Measurements from ENCODE around the gene EVL.

The EVL gene

DNA sequence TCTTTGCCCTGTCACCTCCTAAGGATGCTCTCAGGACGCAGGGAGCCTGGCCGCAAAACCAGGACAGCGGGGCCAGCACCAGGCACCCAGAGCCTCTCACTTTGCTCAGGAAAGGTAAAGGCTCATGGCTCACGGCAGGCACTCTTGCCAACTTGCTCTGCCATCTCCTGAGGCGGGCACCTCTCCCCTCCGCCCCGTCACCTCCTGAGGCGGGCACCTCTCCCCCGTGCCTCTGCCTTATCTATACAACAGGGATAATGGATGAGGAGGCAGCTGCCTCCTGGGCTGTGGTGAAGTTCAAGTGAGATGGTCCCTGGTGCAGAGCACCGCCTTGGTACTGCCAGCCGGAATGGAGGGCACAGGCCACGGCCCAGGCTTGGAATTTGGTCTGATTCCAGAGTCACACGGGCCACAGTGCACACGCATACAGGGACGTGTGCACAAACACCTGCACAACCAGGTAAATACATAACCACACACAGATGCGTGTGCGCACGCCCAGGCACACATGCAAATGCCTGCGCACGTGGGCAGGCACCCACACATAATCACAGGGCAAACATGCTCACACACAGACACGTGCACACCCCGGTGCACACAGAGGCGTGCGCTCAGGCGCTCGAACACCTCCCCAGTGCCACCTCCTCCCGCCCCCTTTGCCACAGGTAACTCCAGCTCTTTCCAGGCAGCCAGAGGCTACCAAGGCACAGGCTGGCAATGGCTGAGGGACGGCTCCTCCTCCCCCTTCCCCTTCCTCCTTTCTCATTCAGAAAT, 82.7 kb downstream of the EVL start:
- no peak for DNase-seq (ENCODE audit: insufficient read length, low spot score)
- FAIRE-seq, result no peak
- TF ChIP-seq, protein P1, sequence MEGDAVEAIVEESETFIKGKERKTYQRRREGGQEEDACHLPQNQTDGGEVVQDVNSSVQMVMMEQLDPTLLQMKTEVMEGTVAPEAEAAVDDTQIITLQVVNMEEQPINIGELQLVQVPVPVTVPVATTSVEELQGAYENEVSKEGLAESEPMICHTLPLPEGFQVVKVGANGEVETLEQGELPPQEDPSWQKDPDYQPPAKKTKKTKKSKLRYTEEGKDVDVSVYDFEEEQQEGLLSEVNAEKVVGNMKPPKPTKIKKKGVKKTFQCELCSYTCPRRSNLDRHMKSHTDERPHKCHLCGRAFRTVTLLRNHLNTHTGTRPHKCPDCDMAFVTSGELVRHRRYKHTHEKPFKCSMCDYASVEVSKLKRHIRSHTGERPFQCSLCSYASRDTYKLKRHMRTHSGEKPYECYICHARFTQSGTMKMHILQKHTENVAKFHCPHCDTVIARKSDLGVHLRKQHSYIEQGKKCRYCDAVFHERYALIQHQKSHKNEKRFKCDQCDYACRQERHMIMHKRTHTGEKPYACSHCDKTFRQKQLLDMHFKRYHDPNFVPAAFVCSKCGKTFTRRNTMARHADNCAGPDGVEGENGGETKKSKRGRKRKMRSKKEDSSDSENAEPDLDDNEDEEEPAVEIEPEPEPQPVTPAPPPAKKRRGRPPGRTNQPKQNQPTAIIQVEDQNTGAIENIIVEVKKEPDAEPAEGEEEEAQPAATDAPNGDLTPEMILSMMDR (IDR thresholded peaks at IDR 0.05; ENCODE audit: insufficient read depth, missing control alignments), result no peak

DNA sequence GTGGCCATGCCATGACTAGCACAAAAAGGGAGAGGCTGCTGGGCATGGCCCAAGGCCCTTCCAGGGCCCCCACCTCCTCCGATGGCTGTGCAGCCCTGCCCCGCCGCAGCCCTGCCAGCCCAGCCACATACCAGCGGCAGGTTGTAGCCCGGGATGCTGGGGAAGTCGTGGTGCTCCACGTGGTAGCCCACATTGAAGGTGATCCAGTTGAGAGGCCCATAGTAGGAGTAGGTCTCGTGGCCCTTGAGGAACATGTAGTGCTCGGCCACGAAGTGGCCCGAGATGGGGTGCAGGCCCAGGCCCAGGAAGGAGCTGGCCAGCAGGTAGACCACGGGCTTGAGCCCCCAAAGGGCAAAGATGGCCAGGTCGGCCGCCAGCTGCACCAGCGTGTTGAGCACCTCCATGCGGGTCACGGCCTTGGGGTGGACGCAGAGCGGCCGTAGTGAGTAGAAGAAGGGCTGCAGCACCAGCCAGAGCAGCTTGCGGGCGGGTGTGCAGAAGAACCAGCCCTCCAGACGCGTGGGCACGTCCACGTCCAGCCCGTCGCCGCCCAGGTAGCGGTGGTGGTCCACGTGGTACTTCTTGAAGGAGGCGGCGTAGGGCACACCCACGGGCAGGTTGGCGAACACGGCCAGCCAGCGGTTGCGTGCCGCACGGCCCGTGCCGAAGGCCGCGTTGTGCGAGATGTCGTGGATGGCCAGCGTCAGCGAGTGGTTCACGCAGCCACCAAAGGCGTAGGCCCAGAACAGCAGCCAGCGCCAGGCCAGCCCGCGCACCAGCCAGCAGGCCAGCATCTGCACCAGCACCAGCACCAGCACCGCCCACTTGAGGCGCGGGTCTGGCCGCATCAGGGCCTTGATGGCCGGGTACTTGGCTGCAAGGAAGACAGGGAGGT, 83.9 kb downstream of the EVL start:
- TF ChIP-seq, protein P1 (IDR thresholded peaks at IDR 0.05; ENCODE audit: insufficient read depth, missing control alignments), result no peak
- no peak for DNase-seq (ENCODE audit: insufficient read length, low spot score)

DNA sequence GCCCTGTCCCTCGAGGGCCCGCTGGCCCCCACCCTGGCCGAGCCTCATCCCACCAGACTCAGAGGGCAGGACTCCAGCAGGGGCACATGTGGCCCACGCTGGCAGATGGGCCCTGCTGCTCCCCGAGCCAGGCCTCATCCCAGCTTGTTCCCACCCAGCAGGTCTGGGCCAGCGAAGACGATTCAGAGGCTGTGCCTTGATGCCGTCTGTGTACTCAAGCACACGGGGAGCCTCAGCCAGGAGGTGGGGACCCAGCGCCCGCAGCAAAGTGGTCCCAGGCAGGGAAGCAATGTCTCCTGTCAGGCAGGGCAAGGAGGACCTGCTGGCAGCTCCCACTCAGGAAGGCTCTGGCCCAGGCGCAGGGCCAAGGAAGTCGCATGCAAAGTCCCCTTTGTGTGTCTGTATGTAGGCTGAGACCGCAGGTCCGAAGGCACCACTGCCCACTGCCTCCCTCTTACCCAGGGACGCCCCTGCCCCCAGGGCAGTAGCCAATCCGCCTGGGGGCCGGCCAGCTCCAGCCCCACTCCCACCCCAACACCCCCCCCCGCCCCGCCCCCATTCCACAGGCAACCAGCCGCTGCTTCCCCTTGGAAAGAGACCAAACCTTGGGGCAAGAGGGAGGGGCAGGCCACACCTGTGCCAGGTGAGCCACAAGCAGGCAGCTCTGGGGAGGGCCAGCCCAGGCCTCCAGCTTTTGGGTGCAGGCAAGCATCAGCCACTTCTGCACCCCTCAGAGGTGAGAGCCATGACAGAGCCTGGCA, 84.8 kb downstream of the EVL start:
- no peak for FAIRE-seq
- TF ChIP-seq, protein P1 (IDR thresholded peaks at IDR 0.05; ENCODE audit: insufficient read depth, missing control alignments), result no peak
- no peak for DNase-seq (ENCODE audit: insufficient read length, low spot score)

More for the DNA sequence above, 83.9 kb downstream of the EVL start:
- FAIRE-seq, result no peak

DNA sequence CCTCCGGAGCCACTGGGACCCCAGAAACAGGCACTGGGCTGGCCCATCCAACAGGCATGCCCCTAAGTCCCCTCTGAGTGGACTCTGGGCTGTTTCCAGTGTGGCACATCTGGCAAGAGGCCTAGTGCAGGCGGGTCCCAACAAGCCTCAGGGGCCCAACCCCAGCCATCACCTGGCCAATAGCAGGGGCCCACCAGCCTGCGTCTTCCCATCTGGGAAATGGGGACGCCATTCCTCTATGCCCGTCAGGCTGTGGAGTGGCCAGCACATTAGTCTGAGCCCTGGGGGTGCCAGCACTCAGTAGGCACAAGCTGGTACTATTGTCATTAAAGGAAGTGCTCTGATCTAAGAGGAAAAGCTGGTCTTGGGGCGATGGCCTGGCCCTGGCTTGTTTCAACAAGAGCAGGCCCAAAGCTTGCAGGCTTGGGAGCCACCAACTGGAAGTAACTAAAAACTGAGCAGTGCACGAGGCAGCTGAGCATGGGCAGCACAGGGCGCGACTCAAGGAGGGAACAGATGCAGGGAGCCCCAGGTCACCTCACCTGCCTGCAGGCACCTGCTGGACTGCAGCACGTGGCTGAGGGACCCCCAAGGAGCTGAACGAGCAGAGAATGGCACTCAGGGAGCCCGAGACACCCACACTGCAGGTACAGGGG, 85.8 kb downstream of the EVL start:
- no peak for DNase-seq (ENCODE audit: insufficient read length, low spot score)
- FAIRE-seq, result no peak
- TF ChIP-seq, protein P1 (IDR thresholded peaks at IDR 0.05; ENCODE audit: insufficient read depth, missing control alignments), result no peak

DNA sequence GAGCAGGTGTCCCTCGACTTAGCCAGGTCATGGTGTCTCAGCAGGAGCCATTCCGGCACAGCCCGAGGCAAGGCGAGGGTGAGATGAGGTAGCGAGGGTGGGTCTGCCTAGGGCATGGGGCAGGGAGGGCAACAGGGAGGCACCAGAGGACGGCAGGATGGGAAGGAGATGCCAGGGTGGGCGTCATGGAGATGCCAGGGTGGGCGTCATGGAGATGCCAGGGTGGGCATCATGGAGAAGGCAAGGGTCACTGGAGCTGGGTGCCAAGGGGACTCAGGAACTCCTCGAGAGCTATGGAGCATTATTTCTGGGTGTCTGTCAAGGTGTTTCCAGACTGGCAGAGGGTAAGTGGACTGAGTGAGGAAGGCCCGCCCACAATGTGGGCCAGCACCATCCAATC, 86.9 kb downstream of the EVL start:
- TF ChIP-seq, protein P1 (IDR thresholded peaks at IDR 0.05; ENCODE audit: insufficient read depth, missing control alignments), result no peak
- FAIRE-seq, result no peak
- DNase-seq (ENCODE audit: insufficient read length, low spot score), result no peak

DNA sequence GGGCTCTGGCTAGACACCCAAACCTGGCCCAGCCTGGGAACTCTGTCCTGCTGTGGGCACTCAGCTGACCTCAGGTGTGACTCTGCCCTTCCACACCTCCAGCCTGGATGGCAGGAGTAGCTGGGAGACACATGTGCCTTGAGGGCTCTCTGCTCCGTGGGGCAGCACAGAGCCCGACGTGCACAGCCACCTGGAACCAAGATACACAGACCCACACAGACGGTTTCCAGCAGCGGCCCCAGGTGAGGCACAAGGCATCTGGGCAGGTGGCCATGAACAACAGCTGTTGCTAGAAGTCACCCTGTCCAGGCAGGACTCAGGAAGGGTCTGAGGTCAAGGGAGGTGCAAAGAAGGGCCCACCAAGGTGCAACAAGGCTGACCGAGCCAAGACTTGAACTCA, 88.3 kb downstream of the EVL start:
- no peak for FAIRE-seq
- DNase-seq (ENCODE audit: insufficient read length, low spot score), result no peak
- TF ChIP-seq, protein P1 (IDR thresholded peaks at IDR 0.05; ENCODE audit: insufficient read depth, missing control alignments), result no peak

Measured in D721Med (cell line).